NOMO-1 (cell line): ENCODE data around the gene SH3PXD2A.
"Not testable (repeated sequence)": the region's sequence is repeated elsewhere in the genome, so short reads cannot be mapped to it uniquely, and the experiment has no call there.

Source experiments
- DNase-seq, 2 experiments: peaks; one replicate each; lab custom pipeline; 2025; ENCODE audit not compliant: unreplicated experiment in 2 of 2; lab: John Stamatoyannopoulos, UW

SH3PXD2A gene

GRCh38 chr10:103673606-103674005 is 181.8 kb downstream of the SH3PXD2A start:
- DNase-seq = no peak

GRCh38 chr10:103672345-103672744 is 183.0 kb downstream of the SH3PXD2A start:
- DNase-seq = no peak

- DNase-seq = no peak
These were observed 184.1 kb downstream of the SH3PXD2A start for GRCh38 chr10:103671126-103671895.

- no peak for DNase-seq
These were observed 185.4 kb downstream of the SH3PXD2A start for GRCh38 chr10:103669944-103670343.

- no peak for DNase-seq
These were observed 186.0 kb downstream of the SH3PXD2A start for GRCh38 chr10:103669243-103669929.

GRCh38 chr10:103668351-103669242 is 186.8 kb downstream of the SH3PXD2A start:
- no peak for DNase-seq

GRCh38 chr10:103667356-103667755 is 188.0 kb downstream of the SH3PXD2A start:
- DNase-seq = no peak

- DNase-seq = no peak
These were observed 188.6 kb downstream of the SH3PXD2A start for GRCh38 chr10:103666762-103667150.

- DNase-seq = no peak
These were observed 189.2 kb downstream of the SH3PXD2A start for GRCh38 chr10:103666087-103666761.

- no peak for DNase-seq
These were observed 190.1 kb downstream of the SH3PXD2A start for GRCh38 chr10:103665162-103665889.

GRCh38 chr10:103663802-103664201 is 191.6 kb downstream of the SH3PXD2A start:
- DNase-seq = no peak

- DNase-seq = no peak
These were observed 192.1 kb downstream of the SH3PXD2A start for GRCh38 chr10:103663236-103663635.

GRCh38 chr10:103662704-103663103 is 192.7 kb downstream of the SH3PXD2A start:
- DNase-seq = not testable (repeated sequence)

GRCh38 chr10:103661198-103661950 is 194.0 kb downstream of the SH3PXD2A start:
- DNase-seq = no peak

- peak; percentile 16 to 23 for DNase-seq
These were observed 194.8 kb downstream of the SH3PXD2A start for GRCh38 chr10:103660364-103661197.

- DNase-seq = peak; percentile 23 to 44
These were observed 195.6 kb downstream of the SH3PXD2A start for GRCh38 chr10:103659674-103660363.

GRCh38 chr10:103658049-103658577 is 197.3 kb downstream of the SH3PXD2A start:
- DNase-seq = no peak
